Subcutaneous abdominal adipose tissue (tissue), 5 donors: ENCODE results near the gene GNA15.

Source experiments
- H3K27ac ChIP-seq: one replicate; pipeline ENCODE4 v1.7.0; 2013; ENCODE audit warnings: low read depth, mild to moderate bottlenecking, inconsistent platforms, low read length, moderate library complexity
- H3K27me3 ChIP-seq, 5 donors: one replicate each; pipeline ENCODE4 v1.7.0; 2013; ENCODE audit warnings: low read length in 5 of 5, inconsistent platforms in 1 of 5; ENCODE audit not compliant: control insufficient read depth in 5 of 5, insufficient read depth in 4 of 5
- H3K36me3 ChIP-seq, 5 donors: one replicate each; pipeline ENCODE4 v1.7.0; 2013; ENCODE audit warnings: low read length in 5 of 5; ENCODE audit not compliant: control insufficient read depth in 5 of 5, insufficient read depth in 5 of 5
- H3K4me1 ChIP-seq, 5 donors: one replicate each; pipeline ENCODE4 v1.7.0; 2013; ENCODE audit warnings: low read length in 5 of 5, mild to moderate bottlenecking in 3 of 5, moderate library complexity in 1 of 5; ENCODE audit not compliant: control insufficient read depth in 5 of 5, insufficient read depth in 5 of 5
- H3K4me3 ChIP-seq, 5 donors: one replicate each; pipeline ENCODE4 v1.7.0; 2013; ENCODE audit warnings: low read length in 5 of 5, low read depth in 1 of 5
- H3K9ac ChIP-seq, 5 donors: one replicate each; pipeline ENCODE4 v1.7.0; 2013; ENCODE audit warnings: low read length in 5 of 5, mild to moderate bottlenecking in 4 of 5, moderate library complexity in 3 of 5
- H3K9me3 ChIP-seq, 5 donors: one replicate each; pipeline ENCODE4 v1.7.0; 2013; ENCODE audit warnings: low read length in 5 of 5; ENCODE audit not compliant: control insufficient read depth in 5 of 5
- donor health status: healthy.
- donor health status: healthy.
- donor health status: healthy.
- donor health status: healthy.
- donor health status: healthy.

Gene GNA15

DNA sequence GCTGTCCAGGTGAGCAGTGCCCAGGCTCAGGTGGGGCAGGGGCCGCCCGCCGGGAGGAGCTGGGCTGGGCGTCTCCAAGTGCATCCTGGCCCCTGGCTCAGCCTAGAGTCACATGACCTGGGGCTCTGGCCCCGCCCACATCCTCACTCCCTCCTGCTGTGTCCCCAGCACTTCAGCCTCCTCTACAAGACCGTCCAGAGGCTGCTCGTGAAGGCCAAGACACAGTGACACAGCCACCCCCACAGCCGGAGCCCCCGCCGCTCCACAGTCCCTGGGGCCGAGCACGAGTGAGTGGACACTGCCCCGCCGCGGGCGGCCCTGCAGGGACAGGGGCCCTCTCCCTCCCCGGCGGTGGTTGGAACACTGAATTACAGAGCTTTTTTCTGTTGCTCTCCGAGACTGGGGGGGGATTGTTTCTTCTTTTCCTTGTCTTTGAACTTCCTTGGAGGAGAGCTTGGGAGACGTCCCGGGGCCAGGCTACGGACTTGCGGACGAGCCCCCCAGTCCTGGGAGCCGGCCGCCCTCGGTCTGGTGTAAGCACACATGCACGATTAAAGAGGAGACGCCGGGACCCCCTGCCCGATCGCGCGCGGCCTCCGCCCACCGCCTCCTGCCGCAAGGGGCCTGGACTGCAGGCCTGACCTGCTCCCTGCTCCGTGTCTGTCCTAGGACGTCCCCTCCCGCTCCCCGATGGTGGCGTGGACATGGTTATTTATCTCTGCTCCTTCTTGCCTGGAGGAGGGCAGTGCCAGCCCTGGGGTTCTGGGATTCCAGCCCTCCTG lies 71.8 kb downstream of the GNA15 start:
- Histone ChIP-seq H3K4me3 (no peak overlapping the region), H3K27ac (no peak overlapping the region), H3K9me3 (no peaks in the 10 kb centered on the region), H3K9ac (no peak overlapping the region), H3K36me3 (peaks cover 0 to 61% (median 43%) of the 10 kb centered on the region in 5 donors), H3K27me3 (no peaks in the 10 kb centered on the region), H3K4me1 (no peaks in the 10 kb centered on the region)

DNA sequence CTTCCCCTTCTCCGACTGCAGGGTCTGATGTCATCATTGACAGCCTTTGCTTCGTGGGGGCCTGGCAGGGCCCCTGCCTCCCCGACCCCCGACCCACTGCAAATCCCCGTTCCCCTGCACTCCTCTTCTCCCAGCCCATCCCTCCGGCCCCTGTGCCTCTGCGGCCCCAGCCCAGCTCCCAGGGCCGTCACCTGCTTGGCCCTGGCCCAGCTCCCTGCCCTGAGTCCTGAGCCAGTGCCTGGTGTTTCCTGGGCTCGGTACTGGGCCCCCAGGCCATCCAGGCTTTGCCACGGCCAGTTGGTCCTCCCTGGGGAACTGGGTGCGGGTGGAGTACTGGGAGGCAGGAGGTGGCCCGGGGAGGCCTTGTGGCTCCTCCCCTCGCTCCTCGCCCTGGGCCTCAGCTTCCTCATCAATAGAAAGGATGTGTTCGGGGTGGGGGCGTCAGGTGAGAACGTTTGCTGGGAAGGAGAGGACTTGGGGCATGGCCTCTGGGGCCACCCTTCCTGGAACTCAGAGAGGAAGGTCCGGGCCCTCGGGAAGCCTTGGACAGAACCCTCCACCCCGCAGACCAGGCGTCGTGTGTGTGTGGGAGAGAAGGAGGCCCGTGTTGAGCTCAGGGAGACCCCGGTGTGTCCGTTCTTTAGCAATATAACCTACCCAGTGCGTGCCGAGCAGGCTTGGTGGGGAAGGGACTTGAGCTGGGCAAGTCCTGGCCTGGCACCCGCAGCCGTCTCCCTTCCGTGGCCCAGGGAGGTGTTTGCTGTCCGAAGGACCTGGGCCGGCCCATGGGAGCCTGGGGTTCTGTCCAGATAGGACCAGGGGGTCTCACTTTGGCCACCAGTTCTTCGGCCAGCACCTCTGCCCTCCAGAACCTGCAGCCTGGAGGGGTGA lies 72.7 kb downstream of the GNA15 start:
- Histone ChIP-seq H3K36me3 (peaks cover 0 to 54% (median 42%) of the 10 kb centered on the region in 5 donors), H3K4me1 (no peaks in the 10 kb centered on the region), H3K9me3 (no peaks in the 10 kb centered on the region), H3K27me3 (no peaks in the 10 kb centered on the region), H3K4me3 (no peak overlapping the region), H3K9ac (no peak overlapping the region), H3K27ac (no peak overlapping the region)

DNA sequence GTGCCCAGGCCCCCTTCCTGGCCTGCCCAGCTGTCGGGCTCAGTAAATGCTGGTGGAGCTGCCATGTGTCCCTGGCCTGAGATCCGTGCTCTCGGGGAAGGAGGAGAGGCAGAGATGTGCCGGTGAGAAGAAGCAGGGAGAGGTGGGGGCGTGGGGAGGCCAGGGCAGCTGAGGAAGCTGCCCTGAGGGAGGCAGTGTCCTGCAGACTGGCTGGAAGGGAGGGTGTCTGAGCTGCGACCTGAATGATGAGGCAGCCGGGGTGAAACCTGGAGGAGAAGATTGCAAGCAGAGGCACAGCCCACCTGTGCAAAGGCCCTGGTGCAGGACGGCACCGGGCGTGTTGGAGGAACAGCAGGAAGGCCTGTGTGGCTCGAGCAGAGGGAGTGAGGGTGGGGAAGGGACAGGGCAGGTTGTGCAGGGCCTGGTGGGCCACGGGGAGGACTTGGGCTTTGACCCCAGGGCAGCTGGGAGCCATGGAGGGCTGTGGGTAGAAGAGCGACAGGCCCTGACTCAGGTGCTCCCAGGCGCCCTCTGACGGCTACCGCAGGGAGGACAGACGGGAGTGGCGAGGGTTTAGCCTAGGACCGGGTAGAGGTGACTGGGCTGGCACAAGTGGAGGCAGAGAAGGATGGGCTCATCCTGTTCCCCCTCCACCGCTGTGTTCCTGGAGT lies 74.6 kb downstream of the GNA15 start:
- H3K27ac ChIP-seq = no peak overlapping the region
- peaks cover 0 to 35% (median 23%) of the 10 kb centered on the region in 5 donors for H3K36me3 ChIP-seq
- no peaks in the 10 kb centered on the region for H3K9me3 ChIP-seq
- no peaks in the 10 kb centered on the region for H3K4me1 ChIP-seq
- no peak overlapping the region for H3K4me3 ChIP-seq
- no peaks in the 10 kb centered on the region for H3K27me3 ChIP-seq
- H3K9ac ChIP-seq = no peak overlapping the region

GRCh38 chr19:3211191-3211590 lies 75.4 kb downstream of the GNA15 start:
- no peaks in the 10 kb centered on the region for H3K9me3 ChIP-seq
- H3K4me3 ChIP-seq = no peak overlapping the region

DNA sequence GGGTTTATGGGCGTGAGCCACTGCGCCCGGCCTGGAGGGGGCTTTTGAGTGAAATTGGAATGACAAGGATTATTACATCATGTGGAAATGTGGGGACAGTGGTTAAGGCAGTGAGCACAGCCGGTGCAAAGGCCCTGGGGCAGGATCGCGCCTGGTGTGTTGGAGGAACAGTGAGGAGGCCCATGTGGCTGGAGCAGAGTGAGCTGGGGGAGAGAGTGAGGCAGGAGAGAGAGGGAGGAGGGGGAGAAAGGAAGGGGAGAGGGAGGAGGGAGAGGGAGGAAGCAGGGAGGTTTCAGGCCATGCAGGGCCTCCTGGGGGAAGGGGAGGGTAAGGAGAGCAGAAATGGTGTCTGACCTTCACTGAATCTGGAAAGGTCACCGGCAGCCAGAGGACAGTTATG lies 77.3 kb downstream of the GNA15 start:
- Histone ChIP-seq H3K27me3 (no peaks in the 10 kb centered on the region), H3K27ac (no peak overlapping the region), H3K4me3 (no peak overlapping the region), H3K4me1 (no peaks in the 10 kb centered on the region), H3K36me3 (peaks cover 0 to 11% (median 3%) of the 10 kb centered on the region in 5 donors), H3K9ac (no peak overlapping the region), H3K9me3 (peaks cover 0 to 3% (median 0%) of the 10 kb centered on the region in 5 donors)

More at GRCh38 chr19:3211191-3211590, 75.4 kb downstream of the GNA15 start:
- Histone ChIP-seq H3K36me3 (peaks cover 0 to 30% (median 21%) of the 10 kb centered on the region in 5 donors), H3K27me3 (no peaks in the 10 kb centered on the region), H3K4me1 (no peaks in the 10 kb centered on the region), H3K9ac (no peak overlapping the region), H3K27ac (no peak overlapping the region)
